GM19099 (cell line): ENCODE measurements around the gene PIGS.

Experiments used
- POLR2A ChIP-seq: IDR thresholded peaks from 3 replicates; pipeline ENCODE4 v1.6.1; 2011; ENCODE audit warnings: low read depth; ENCODE audit not compliant: insufficient read length; ENCODE audit errors: extremely low read depth

PIGS gene

GRCh38 chr17:28592260-28592659, 20.9 kb upstream of the PIGS start:
- no peak for TF ChIP-seq POLR2A

DNA sequence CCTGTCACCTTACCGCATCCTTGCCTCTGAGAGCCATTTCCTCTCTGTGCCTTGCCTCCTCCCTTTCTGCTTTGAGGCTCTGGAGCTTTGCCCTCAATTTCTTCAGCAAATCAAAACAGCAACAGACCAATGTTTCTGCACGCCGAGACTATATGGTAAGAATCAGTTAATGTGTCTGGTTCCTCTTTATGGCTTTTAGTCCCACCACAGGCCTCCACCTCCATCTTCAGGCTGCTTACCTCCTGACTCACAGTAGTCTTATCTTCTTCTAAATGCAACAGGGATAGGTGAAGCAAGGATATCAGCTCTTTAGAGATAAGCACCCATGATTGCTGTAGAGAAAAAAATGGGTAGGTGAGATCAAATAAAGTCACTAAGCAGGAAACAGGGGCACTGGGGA, 14.5 kb upstream of the PIGS start:
- TF ChIP-seq POLR2A, result no peak

DNA sequence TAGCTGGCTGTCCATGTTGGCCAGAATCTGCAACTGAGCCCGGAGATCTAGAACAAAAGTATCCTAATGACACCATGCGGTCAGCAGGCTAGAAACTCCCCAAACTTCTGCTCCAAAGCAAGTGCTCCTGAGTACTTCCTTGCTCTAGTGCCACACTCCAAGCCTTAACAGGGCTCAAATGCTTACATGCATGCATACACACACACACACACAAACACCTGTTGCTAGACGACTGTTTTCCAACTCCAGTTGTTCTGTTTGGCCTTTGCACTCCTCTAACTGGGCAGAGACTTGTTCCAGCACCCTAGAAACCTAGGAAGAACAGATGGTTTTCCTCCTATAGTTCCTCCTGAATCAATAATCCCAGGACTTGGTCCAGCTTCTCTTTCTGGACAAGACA, 13.1 kb upstream of the PIGS start:
- no peak for TF ChIP-seq POLR2A

DNA sequence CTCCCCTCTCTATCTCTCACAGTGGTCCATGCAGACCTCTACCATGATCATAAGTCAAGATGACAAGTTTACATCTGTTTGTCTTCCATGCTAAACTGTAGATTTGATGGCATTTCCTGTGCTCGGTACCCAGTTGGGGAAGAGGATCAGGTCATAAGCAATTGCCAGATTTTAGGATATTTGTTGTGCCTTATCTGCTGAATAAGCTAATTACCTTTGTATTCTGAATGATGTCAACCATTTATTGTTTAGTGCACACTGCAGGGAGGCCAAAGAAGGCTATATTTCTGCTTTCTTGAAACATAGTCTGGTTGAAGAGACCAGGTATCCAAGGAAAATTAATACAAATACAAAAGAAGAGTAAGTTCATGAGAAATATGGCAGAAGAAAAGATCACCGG, 11.2 kb upstream of the PIGS start:
- no peak for TF ChIP-seq POLR2A

- no peak for TF ChIP-seq POLR2A
Observed at GRCh38 chr17:28580959-28581358, 9.6 kb upstream of the PIGS start.

DNA sequence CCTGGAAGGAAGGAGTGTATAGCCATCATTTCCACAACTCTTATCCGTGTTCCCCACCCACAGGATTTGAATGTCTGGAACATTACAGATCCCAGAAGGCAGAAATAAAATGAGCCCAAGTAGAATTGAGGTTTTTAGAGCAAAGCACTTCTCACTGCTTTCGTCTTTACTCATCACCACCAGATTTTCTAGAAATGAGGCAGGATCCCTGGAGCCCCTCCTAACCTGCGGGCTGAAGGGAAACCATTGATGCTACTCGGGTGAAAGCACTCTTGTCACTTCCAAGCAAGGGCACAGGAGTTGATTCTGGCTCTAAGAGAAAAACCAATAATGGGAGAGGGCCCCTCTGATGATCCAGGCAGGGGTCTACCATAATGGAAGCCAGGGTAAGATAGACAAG, 8.2 kb upstream of the PIGS start:
- no peak for TF ChIP-seq POLR2A

GRCh38 chr17:28578246-28579195, 7.2 kb upstream of the PIGS start:
- no peak for TF ChIP-seq POLR2A

DNA sequence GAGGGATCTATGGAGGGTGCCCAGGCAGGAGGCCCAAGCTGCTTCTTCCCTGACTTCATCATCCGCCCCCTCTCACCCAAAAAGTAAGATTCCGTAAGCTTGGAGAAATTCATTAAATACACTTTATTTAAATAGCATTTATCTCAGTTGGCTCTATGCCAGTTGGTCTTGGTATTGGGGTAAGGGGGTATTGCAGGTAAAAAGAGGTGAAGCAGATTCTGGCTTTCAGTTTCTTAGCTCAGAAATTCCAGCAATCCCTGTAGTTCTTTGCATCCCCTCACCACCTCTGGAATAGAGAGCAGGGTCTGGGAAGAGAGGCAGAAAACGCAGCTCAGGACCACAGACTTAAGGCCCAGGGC, 6.1 kb upstream of the PIGS start:
- no peak for TF ChIP-seq POLR2A

GRCh38 chr17:28576758-28577465, 5.6 kb upstream of the PIGS start, which contains the start of gene ALDOC:
ALDOC (minus strand) TSS chr17:28576895; CDS start chr17:28575532, 1,363 bp downstream.
- peak; percentile 89 for TF ChIP-seq POLR2A

DNA sequence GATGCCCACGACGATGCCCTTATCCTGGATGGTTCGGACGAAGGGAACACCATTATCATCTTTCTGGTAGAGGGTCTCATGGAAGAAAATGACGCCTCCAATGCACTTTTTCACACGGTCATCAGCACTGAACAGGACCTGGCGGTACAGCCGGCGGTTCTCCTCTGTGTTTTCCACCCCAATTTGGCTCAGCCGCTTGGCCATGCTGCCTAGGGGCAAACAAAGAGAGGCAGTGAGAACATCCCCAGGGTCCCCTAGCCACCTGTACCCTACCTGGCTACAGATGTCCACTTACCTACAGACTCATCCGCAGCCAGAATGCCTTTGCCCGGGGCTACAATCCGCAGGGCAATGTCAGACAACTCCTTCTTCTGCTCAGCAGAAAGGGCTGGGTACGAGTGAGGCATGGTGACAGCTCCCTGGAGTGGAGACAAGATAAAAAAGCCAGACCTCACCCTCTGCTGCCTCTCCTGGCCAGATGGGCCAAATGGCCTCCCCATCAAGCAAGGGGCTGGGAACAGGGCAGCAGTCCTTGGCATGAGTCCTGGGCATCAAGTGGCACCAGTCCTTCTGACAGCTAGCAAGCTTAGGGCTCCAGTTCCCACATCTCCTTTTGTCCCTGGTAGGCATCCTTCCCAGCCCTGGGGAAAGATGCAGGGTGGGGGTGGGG, 3.9 kb upstream of the PIGS start:
- no peak for TF ChIP-seq POLR2A

DNA sequence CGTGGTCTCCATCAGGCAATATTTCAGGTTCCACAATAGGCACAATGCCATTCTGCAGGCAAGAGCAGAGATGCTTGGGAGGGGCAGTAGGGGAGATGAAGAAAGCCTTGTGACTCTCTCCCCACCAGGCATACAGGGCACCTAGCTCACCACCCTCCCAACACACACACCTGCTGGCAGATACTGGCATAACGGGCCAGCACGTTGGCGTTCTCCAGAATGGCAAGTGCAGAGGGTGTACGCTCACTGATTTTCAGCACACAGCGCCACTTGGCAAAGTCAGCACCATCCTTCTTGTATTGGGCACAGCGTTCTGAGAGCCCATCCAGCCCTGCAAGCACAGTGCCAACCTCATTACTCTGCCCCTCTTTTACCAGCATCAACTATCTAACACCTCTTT, 3.2 kb upstream of the PIGS start:
- TF ChIP-seq POLR2A, result no peak

GRCh38 chr17:28573966-28574480, 2.7 kb upstream of the PIGS start:
- no peak for TF ChIP-seq POLR2A

DNA sequence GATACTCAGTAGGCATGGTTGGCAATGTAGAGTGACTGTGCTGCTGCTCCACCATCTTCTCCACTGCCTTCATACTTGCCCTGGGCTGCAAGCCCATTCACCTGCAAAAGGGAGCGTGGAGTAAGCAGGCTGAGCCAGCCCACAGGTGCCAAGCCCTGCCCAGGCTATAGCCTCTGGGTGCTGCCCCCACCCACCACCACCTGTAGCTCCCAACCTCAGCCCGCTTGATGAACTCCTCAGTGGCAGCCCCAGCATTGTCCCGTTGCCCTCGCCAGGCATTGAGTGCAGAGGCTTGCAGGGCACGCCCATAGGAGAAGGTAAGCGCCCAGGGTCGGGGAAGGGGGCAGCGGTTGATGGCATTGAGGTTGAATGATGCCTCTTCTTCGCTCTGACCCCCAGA, 2.2 kb upstream of the PIGS start:
- TF ChIP-seq POLR2A, result no peak

DNA sequence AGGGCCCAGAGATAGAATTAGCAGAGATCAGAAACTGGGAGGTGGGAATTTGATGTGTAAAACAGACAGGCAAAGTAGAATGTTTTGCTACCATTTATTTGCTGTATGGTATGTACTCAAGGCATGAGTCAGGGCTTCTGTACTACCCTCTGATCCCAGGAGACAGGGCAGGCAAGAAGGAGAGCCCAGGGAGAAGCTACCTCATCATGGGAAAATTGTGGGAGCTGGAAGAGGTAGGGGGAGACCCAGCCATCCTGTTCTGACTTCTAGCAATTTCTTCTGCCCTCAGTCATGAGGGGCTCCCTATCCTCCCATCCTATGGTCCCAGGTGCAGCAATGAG, 1.7 kb upstream of the PIGS start:
- TF ChIP-seq POLR2A, result no peak

DNA sequence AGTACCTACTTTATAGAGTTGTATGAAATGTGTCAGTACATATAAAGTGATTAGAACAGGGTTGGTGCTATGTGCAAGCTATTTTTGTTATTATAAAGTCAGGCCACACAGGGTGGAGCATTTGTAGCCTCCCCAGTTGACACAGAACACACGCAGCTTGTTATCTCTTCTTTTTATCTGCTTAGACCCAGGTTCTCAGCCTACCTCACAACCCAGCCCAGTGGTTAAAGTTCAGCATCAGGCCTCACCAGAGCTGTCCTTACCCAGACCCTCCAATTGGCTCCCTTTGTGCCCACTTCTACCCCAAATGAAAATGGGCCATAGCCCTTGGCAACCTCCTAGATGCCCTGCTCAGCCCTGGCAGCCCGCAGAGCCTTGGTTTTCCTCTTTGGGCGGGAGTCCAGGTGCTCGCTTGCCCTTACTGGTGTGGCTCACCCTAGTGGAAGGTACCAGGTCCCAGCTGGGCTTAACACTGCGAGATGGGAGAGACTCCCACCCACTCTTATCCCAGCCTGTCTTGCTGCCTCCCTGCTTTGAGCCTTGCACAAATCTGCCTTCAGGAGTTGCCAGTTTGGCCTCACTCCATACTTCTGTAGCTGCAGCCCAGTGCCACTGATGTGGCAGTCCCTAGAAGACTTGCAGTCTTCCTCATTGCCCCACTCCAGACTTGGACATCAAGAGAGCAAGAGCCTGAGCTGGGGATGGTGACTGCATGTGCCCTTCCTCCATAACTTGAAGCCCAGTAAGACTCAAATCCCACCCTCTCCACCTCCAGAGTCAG, 1.1 kb upstream of the PIGS start:
- TF ChIP-seq POLR2A, result no peak
